ENCODE measurements around the gene DIS3L2.
"Not testable (repeated sequence)": the region's sequence is repeated elsewhere in the genome, so short reads cannot be mapped to it uniquely, and the experiment has no call there.

- TF ChIP-seq BHLHE40 (IDR thresholded peaks at IDR 0.05; ENCODE audit: borderline replicate concordance); FOXK2 (IDR thresholded peaks at IDR 0.05); SUZ12 (IDR thresholded peaks at IDR 0.05); FOXA1 (IDR thresholded peaks at IDR 0.05); LEF1 (IDR thresholded peaks at IDR 0.05; ENCODE audit: borderline replicate concordance); FOXM1 (IDR thresholded peaks at IDR 0.05; ENCODE audit: borderline replicate concordance); CTBP1 (IDR thresholded peaks at IDR 0.05; ENCODE audit: borderline replicate concordance); NFRKB (IDR thresholded peaks at IDR 0.05): not testable (repeated sequence)
Observed at GRCh38 chr2:232035292-232035691, 73.8 kb downstream of the DIS3L2 start.

All from HEK293T (cell line).